Measurements from ENCODE around the gene ABI3BP. TPM values are rescaled to one million over a fixed set of nuclear protein-coding genes. Genes with fewer than 3 reads are reported as not detected.

The ABI3BP gene
- total RNA-seq, 1 experiment from 2014 or later: 0.28 TPM

DNA sequence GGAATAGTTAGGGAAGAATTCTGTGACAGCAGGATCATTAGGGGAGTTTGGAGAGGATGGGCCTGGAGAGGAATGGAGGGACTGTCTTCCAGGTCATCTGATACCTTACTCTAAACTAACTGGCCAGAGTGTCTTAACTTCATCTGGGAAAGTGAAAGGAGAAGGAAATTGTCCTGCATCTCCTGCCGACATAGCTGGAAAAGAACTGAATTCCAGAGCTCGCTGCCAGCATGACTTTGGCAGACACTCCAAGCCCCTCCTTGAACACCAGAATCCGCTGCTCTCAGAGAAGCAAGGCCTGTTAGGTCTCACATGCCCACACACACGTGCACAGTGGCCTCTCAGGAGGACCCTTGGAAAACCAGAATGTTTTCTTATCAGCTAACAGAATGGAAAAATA lies 10.5 kb downstream of the ABI3BP start:
- H3K27ac Mint-ChIP-seq: peak overlapping the region in 2 of 3 experiments; percentile 14 to 16; a peak in 1 of 7 replicates
- Histone ChIP-seq H3K4me1 (ENCODE audit: insufficient read depth, low read length) (no peaks in the 10 kb centered on the region), H3K56ac (ENCODE audit: insufficient read length, low read depth, low read length) (no peak overlapping the region), H3K9ac (ENCODE audit: extremely low read depth, insufficient read length, low read length) (no peak overlapping the region), H4K8ac (replicated peaks; ENCODE audit: insufficient read length, low read depth, low read length) (no peak overlapping the region), H2BK120ac (ENCODE audit: low read depth, low read length, poor library complexity, severe bottlenecking) (no peak overlapping the region), H3K79me1 (ENCODE audit: insufficient read depth, low read depth, low read length, poor library complexity, severe bottlenecking) (no peaks in the 10 kb centered on the region), H3K27me3 (ENCODE audit: insufficient read depth, low read length) (no peaks in the 10 kb centered on the region), H4K20me1 (ENCODE audit: control insufficient read depth, insufficient read depth, insufficient read length) (no peaks in the 10 kb centered on the region), H4K91ac (ENCODE audit: insufficient read length, low read depth, low read length) (no peak overlapping the region), H2AK5ac (ENCODE audit: insufficient read length, low read length) (no peak overlapping the region), H3K23me2 (ENCODE audit: insufficient read length, low read depth, low read length, poor library complexity, severe bottlenecking) (no peaks in the 10 kb centered on the region), H3K4me2 (ENCODE audit: insufficient read depth, insufficient read length, low read length) (no peak overlapping the region), H2BK5ac (ENCODE audit: insufficient read length, low read length) (no peak overlapping the region), H3K14ac (ENCODE audit: insufficient read depth, low read length) (0 out of 2 replicates have a peak overlapping the region, but pooled peaks have one; percentile 68), H2BK15ac (ENCODE audit: low read depth, low read length) (no peak overlapping the region), H2AFZ (ENCODE audit: low read length) (no peak overlapping the region), H3K4ac (ENCODE audit: low read depth, low read length) (no peak overlapping the region), H2BK12ac (ENCODE audit: insufficient read length, low read depth, low read length) (no peak overlapping the region), H3T11ph (ENCODE audit: low read length) (no peak overlapping the region), H3K18ac (ENCODE audit: insufficient read length, low read depth, low read length) (no peak overlapping the region), H3K9me3 (ENCODE audit: control insufficient read depth, low read depth, low read length) (no peaks in the 10 kb centered on the region), H4K5ac (ENCODE audit: insufficient read length, low read depth, low read length) (no peak overlapping the region), H3K27ac (ENCODE audit: insufficient read length, low read depth, low read length) (no peak overlapping the region), H3K79me2 (ENCODE audit: insufficient read depth, low read length) (no peaks in the 10 kb centered on the region), H3K23ac (ENCODE audit: insufficient read length, low read depth, low read length) (no peak overlapping the region), H2BK20ac (ENCODE audit: low read depth, low read length, poor library complexity, severe bottlenecking) (no peak overlapping the region)
- no peaks in the 10 kb centered on the region; a peak in 1 of 7 replicates for H3K36me3 Mint-ChIP-seq (ENCODE audit: insufficient read depth in 1 of 3, low read depth in 3 of 3)
- no peaks in the 10 kb centered on the region for H3K9me3 Mint-ChIP-seq
- TF ChIP-seq, protein P1, sequence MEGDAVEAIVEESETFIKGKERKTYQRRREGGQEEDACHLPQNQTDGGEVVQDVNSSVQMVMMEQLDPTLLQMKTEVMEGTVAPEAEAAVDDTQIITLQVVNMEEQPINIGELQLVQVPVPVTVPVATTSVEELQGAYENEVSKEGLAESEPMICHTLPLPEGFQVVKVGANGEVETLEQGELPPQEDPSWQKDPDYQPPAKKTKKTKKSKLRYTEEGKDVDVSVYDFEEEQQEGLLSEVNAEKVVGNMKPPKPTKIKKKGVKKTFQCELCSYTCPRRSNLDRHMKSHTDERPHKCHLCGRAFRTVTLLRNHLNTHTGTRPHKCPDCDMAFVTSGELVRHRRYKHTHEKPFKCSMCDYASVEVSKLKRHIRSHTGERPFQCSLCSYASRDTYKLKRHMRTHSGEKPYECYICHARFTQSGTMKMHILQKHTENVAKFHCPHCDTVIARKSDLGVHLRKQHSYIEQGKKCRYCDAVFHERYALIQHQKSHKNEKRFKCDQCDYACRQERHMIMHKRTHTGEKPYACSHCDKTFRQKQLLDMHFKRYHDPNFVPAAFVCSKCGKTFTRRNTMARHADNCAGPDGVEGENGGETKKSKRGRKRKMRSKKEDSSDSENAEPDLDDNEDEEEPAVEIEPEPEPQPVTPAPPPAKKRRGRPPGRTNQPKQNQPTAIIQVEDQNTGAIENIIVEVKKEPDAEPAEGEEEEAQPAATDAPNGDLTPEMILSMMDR (conservative IDR thresholded peaks at IDR 0.05): no peak
- no CpG with 5 or more reads among the region's 4 CpGs for WGBS (ENCODE audit: extremely low coverage, insufficient read length, low lambda C conversion rate)
- DNase-seq: no peak
- H3K4me3 Mint-ChIP-seq: no peak overlapping the region
- H3K4me1 Mint-ChIP-seq: peaks cover 3 to 11% of the 10 kb centered on the region in 2 experiments; a peak in 3 of 4 replicates
- H3K27me3 Mint-ChIP-seq (ENCODE audit: low read depth): no peaks in the 10 kb centered on the region

All from H9 (cell line).